NOMO-1 treated with DMSO at 0.1 percent for 48 hours (cell line): ENCODE results near the gene CXCL1.

ENCODE experiments used
- DNase-seq: peaks from one replicate; lab custom pipeline; 2025; ENCODE audit not compliant: unreplicated experiment; lab: John Stamatoyannopoulos, UW

CXCL1 gene

GRCh38 chr4:73912191-73912590 is 43.0 kb downstream of the CXCL1 start:
- no peak for DNase-seq

DNA sequence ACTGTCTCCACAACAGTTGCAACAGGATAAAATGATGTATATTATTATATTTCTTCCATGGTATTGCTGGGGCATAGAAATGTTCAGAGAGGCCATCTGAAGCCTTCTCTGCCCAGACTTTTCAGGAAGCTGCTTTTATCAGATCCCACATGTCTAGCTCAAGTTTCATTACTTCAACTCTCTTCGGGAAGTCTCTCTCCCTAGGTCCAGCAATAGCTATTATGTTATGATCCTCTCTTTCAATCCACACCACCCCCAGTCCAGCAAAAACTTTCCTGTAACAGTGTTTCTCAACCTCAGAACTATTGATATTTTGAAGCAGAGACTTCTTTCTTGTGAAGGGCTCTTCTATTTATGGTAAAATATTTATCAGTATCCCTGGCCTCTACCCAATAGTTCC is 44.9 kb downstream of the CXCL1 start:
- DNase-seq, result no peak

- DNase-seq, result no peak
Observed at GRCh38 chr4:73916172-73916925, 47.2 kb downstream of the CXCL1 start.

- no peak for DNase-seq
Observed at GRCh38 chr4:73917081-73917501, 47.9 kb downstream of the CXCL1 start.

- no peak for DNase-seq
Observed at GRCh38 chr4:73918058-73918457, 48.9 kb downstream of the CXCL1 start.

- DNase-seq, result no peak
Observed at GRCh38 chr4:73919691-73920090, 50.5 kb downstream of the CXCL1 start.
